ENCODE measurements around the gene SNX27. TPM values are rescaled to one million over a fixed set of nuclear protein-coding genes. Genes with fewer than 3 reads are reported as not detected.

The SNX27 gene
- total RNA-seq, 2 experiments from 2014 or later = 24.5 to 26.0 TPM

- Mint-ChIP-seq H3K27me3 (ENCODE audit: low read depth) (peaks cover 59% of the 10 kb centered on the region), H3K9me3 (ENCODE audit: insufficient read depth) (no peaks in the 10 kb centered on the region), H3K4me3 (no peak overlapping the region), H3K4me1 (ENCODE audit: low read depth) (peaks cover 22% of the 10 kb centered on the region), H3K27ac (no peak overlapping the region), H3K36me3 (ENCODE audit: low read depth) (no peaks in the 10 kb centered on the region)
- ChIA-PET POLR2A (no interaction called here), CTCF (no interaction called here)
- DNase-seq (no peak), ATAC-seq (no peak)
These were observed 106.8 kb downstream of the SNX27 start for GRCh38 chr1:151718666-151719065.

- H3K36me3 Mint-ChIP-seq (ENCODE audit: low read depth) = no peaks in the 10 kb centered on the region
- CTCF ChIA-PET = interaction anchor here (1.1 to 1.9 kb wide), 5 partner anchors 15 to 739 kb away, joined by 3 to 6 read pairs (median 3); no protein-coding TSS in a partner anchor
- no peak overlapping the region for H3K27ac Mint-ChIP-seq
- peaks cover 22% of the 10 kb centered on the region for H3K4me1 Mint-ChIP-seq (ENCODE audit: low read depth)
- peaks cover 60% of the 10 kb centered on the region for H3K27me3 Mint-ChIP-seq (ENCODE audit: low read depth)
- POLR2A ChIA-PET = no interaction called here
- peak overlapping the region; percentile 62 for H3K4me3 Mint-ChIP-seq
- DNase-seq (no peak), ATAC-seq (no peak)
- H3K9me3 Mint-ChIP-seq (ENCODE audit: insufficient read depth) = no peaks in the 10 kb centered on the region
These were observed 108.3 kb downstream of the SNX27 start for GRCh38 chr1:151720125-151720524.

GRCh38 chr1:151720554-151720953, 108.7 kb downstream of the SNX27 start:
- ChIA-PET POLR2A (interaction anchor here (1.2 kb wide), 1 partner anchor 8 kb away, joined by 3 read pairs; no protein-coding TSS in a partner anchor), CTCF (interaction anchor here (0.9 to 1.9 kb wide), 8 partner anchors 14 to 738 kb away, joined by 3 to 6 read pairs (median 3); partner anchors contain the start of gene POGZ)
- H3K4me1 Mint-ChIP-seq (ENCODE audit: low read depth) = peaks cover 22% of the 10 kb centered on the region
- H3K9me3 Mint-ChIP-seq (ENCODE audit: insufficient read depth) = no peaks in the 10 kb centered on the region
- peak overlapping the region; percentile 62 for H3K4me3 Mint-ChIP-seq
- H3K27me3 Mint-ChIP-seq (ENCODE audit: low read depth) = peaks cover 56% of the 10 kb centered on the region
- no peak for ATAC-seq
- no peaks in the 10 kb centered on the region for H3K36me3 Mint-ChIP-seq (ENCODE audit: low read depth)
- H3K27ac Mint-ChIP-seq = no peak overlapping the region
- DNase-seq = peak; percentile 27

DNA sequence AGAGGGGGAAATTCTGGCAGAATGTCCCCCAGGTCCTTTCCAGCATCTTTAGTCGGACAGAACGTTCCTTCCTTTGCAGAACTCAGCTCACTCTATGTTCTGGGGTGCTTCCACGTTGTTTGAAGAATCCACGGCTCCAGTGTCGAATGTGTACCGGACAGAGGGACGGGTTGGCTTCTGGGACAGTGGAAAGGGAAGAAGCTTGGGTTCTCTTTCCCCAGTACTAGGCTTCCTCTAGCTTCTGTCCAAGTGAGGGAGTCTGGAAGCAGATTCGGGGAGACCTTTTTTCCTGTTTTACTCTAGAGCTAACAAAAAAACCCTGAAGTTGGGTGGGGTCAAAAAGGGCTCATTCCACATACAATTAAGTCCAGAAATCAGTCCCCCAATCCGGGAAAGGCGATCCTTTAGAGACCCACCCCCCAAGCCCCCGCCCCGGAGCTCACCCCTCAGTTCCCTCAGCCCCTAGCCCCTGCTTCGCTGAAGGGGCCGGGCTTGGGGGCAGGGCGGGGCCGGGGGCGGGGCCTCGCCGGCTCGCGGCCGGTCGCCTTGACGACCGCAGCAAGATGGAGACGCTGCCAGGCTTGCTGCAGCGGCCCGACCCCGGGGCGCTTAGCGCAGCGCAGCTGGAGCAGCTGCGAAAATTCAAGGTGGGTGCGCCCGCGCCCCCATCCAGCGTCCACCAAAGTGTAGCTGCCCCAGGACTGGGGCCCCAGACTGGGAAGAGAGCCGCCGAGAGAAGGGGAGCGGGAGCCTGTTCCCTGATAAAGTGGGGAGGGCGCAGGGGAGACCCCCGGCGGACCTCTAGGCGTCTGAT, 109.3 kb downstream of the SNX27 start, which contains the start of gene RIIAD1:
TSS of gene RIIAD1 (plus strand) at position 549 of the 814 bp plus-strand sequence. CDS start at position 564, 15 bp downstream.
- Mint-ChIP-seq H3K4me1 (ENCODE audit: low read depth) (peaks cover 20% of the 10 kb centered on the region), H3K27ac (no peak within 1 kb of the TSS)

DNA sequence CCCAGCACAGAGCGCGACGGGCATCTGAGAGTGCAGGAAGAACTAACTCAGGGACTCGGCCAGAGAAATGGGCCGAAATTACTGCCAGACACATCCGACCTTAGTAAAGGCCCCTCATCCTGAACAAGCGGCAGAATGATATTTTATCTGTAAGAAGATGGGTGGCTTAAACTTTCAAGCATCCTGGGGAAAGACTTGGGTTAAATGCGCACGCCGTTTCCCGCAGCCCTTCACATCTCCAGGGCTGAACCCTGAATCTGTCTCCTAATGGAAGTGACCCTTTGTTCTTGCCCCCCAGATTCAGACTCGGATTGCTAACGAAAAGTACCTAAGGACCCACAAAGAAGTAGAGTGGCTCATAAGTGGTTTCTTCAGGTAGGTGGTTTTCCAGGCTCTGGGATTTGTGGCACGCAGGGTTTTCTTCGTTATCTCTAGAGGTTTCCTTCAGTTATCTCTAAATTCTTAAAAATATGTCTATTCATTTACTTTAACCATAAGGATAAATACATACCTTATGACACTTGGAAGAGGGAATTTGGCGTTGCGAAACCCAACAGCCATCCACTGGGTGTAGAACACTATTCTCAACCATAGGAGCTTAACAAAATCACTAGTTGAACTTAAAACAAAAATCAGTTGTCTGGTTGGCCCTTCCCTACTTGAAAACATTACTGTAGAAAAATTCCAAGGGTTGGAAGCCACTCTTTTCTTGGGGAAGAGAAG, 110.1 kb downstream of the SNX27 start:
- Mint-ChIP-seq H3K27me3 (ENCODE audit: low read depth) (peaks cover 55% of the 10 kb centered on the region), H3K4me3 (peak overlapping the region; percentile 65), H3K36me3 (ENCODE audit: low read depth) (no peaks in the 10 kb centered on the region), H3K4me1 (ENCODE audit: low read depth) (peaks cover 18% of the 10 kb centered on the region), H3K27ac (no peak overlapping the region), H3K9me3 (ENCODE audit: insufficient read depth) (no peaks in the 10 kb centered on the region)
- CTCF ChIA-PET = interaction anchor here (0.8 to 1.9 kb wide), 5 partner anchors 13 to 187 kb away, joined by 3 to 7 read pairs (median 3); no protein-coding TSS in a partner anchor
- DNase-seq (no peak), ATAC-seq (no peak)
- POLR2A ChIA-PET = interaction anchor here (1.2 kb wide), 1 partner anchor 9 kb away, joined by 3 read pairs; no protein-coding TSS in a partner anchor

More for the DNA sequence above, 109.3 kb downstream of the SNX27 start, which contains the start of gene RIIAD1:
- peak within 1 kb of the TSS; percentile 65 for H3K4me3 Mint-ChIP-seq
- no peaks in the 10 kb centered on the region for H3K36me3 Mint-ChIP-seq (ENCODE audit: low read depth)
- ATAC-seq (peak; percentile 92), DNase-seq (peak; percentile 50)
- ChIA-PET CTCF (interaction anchor here (0.9 to 1.9 kb wide), 8 partner anchors 14 to 738 kb away, joined by 3 to 6 read pairs (median 3); partner anchors contain the start of gene POGZ), POLR2A (interaction anchor here (1.2 kb wide), 1 partner anchor 8 kb away, joined by 3 read pairs; no protein-coding TSS in a partner anchor)
- H3K9me3 Mint-ChIP-seq (ENCODE audit: insufficient read depth) = no peaks in the 10 kb centered on the region
- H3K27me3 Mint-ChIP-seq (ENCODE audit: low read depth) = peaks cover 56% of the 10 kb centered on the region

DNA sequence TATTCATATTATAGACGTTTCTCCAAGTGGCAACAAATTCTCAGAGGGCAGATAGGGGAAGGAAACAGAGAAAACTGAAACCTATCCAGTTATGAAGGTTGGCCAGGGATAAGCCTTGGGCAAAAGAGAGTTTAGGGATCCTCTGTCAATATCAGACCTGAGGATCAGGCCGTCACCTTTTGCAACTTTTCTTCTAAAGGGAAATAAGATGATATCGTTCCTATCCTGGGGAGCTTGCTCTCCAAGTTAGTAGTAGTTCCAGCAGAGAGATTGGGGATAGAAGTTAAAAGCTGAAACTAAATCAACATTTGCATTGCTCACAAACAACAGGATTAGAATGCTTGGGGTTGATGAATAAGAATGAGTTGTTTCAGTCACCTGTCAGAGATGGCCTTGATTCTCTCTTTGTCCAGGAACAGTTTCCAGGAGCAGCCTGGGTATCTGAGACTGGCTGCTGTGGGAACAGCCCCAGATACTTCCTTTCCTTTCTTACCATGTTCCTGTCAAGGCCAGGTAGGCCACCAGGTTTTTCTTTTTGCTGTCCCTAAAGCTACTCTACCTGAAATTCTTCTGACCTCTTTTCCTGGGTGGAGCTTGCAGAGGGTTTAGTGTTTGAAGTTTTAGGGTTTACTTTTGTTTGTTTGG, 112.0 kb downstream of the SNX27 start:
- H3K36me3 Mint-ChIP-seq (ENCODE audit: low read depth) = no peaks in the 10 kb centered on the region
- CTCF ChIA-PET = interaction anchor here (0.9 to 1.5 kb wide), 4 partner anchors 8 to 113 kb away, joined by 3 to 4 read pairs (median 4); no protein-coding TSS in a partner anchor
- no peak for ATAC-seq
- H3K9me3 Mint-ChIP-seq (ENCODE audit: insufficient read depth) = no peaks in the 10 kb centered on the region
- peaks cover 14% of the 10 kb centered on the region for H3K4me1 Mint-ChIP-seq (ENCODE audit: low read depth)
- no peak overlapping the region for H3K27ac Mint-ChIP-seq
- POLR2A ChIA-PET = no interaction called here
- DNase-seq = no peak
- peaks cover 43% of the 10 kb centered on the region for H3K27me3 Mint-ChIP-seq (ENCODE audit: low read depth)
- H3K4me3 Mint-ChIP-seq = no peak overlapping the region

- Mint-ChIP-seq H3K27ac (no peak overlapping the region), H3K4me3 (no peak overlapping the region), H3K9me3 (ENCODE audit: insufficient read depth) (no peaks in the 10 kb centered on the region), H3K36me3 (ENCODE audit: low read depth) (no peaks in the 10 kb centered on the region), H3K4me1 (ENCODE audit: low read depth) (no peaks in the 10 kb centered on the region), H3K27me3 (ENCODE audit: low read depth) (peaks cover 30% of the 10 kb centered on the region)
- ATAC-seq = no peak
- no peak for DNase-seq
- ChIA-PET CTCF (interaction anchor here (1.1 to 2.0 kb wide), 2 partner anchors 134 kb away, joined by 3 to 7 read pairs; no protein-coding TSS in a partner anchor), POLR2A (interaction anchor here (1.0 kb wide), 1 partner anchor 34 kb away, joined by 4 read pairs; no protein-coding TSS in a partner anchor)
These were observed 116.6 kb downstream of the SNX27 start for GRCh38 chr1:151728151-151729054.

- DNase-seq (no peak), ATAC-seq (no peak)
- Mint-ChIP-seq H3K27ac (no peak overlapping the region), H3K4me3 (no peak overlapping the region), H3K9me3 (ENCODE audit: insufficient read depth) (no peaks in the 10 kb centered on the region), H3K36me3 (ENCODE audit: low read depth) (no peaks in the 10 kb centered on the region), H3K4me1 (ENCODE audit: low read depth) (no peaks in the 10 kb centered on the region), H3K27me3 (ENCODE audit: low read depth) (peaks cover 24% of the 10 kb centered on the region)
- CTCF ChIA-PET = interaction anchor here (2.0 kb wide), 1 partner anchor 135 kb away, joined by 7 read pairs; no protein-coding TSS in a partner anchor
- POLR2A ChIA-PET = interaction anchor here (0.5 to 1.0 kb wide), 2 partner anchors 33 to 405 kb away, joined by 3 to 4 read pairs; no protein-coding TSS in a partner anchor
These were observed 117.5 kb downstream of the SNX27 start for GRCh38 chr1:151729157-151729965.

GRCh38 chr1:151729966-151730291, 118.1 kb downstream of the SNX27 start:
- POLR2A ChIA-PET = no interaction called here
- H3K4me3 Mint-ChIP-seq = no peak overlapping the region
- H3K36me3 Mint-ChIP-seq (ENCODE audit: low read depth) = no peaks in the 10 kb centered on the region
- no peak overlapping the region for H3K27ac Mint-ChIP-seq
- DNase-seq = no peak
- H3K4me1 Mint-ChIP-seq (ENCODE audit: low read depth) = no peaks in the 10 kb centered on the region
- ATAC-seq = no peak
- H3K27me3 Mint-ChIP-seq (ENCODE audit: low read depth) = peaks cover 26% of the 10 kb centered on the region
- CTCF ChIA-PET = interaction anchor here (2.0 kb wide), 1 partner anchor 136 kb away, joined by 7 read pairs; no protein-coding TSS in a partner anchor
- no peaks in the 10 kb centered on the region for H3K9me3 Mint-ChIP-seq (ENCODE audit: insufficient read depth)

DNA sequence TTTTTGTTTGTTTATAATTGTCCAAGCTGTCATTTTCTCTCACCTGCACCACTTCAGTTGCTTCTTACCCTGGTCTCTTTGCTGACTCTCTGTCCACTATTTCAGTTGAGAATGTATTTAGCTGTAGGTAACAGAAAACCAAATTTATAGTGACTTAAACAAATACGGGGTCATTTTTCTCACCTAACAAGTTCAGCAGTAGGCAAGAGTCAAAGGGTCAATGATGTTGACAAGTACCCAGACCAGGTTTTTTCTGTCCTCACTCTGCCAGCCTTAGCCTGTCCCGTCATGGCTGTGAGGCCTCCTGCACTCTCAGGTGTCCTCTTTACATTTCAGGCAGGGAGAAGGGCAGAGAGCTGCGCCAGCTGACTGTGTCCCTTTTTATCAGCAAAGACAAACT, 121.3 kb downstream of the SNX27 start:
- ChIA-PET POLR2A (no interaction called here), CTCF (interaction anchor here (1.0 to 3.2 kb wide), 2 partner anchors 138 to 426 kb away, joined by 3 to 40 read pairs; no protein-coding TSS in a partner anchor)
- no peak overlapping the region for H3K4me3 Mint-ChIP-seq
- peaks cover 14% of the 10 kb centered on the region for H3K9me3 Mint-ChIP-seq (ENCODE audit: insufficient read depth)
- H3K27me3 Mint-ChIP-seq (ENCODE audit: low read depth) = peaks cover 17% of the 10 kb centered on the region
- H3K4me1 Mint-ChIP-seq (ENCODE audit: low read depth) = no peaks in the 10 kb centered on the region
- no peak for DNase-seq
- H3K36me3 Mint-ChIP-seq (ENCODE audit: low read depth) = no peaks in the 10 kb centered on the region
- no peak overlapping the region for H3K27ac Mint-ChIP-seq
- ATAC-seq = no peak
